GM23248 (cell line): ENCODE measurements around the gene UCP1. TPM values are rescaled to one million over a fixed set of nuclear protein-coding genes. Genes with fewer than 3 reads are reported as not detected.

Source experiments
- DNase-seq: peaks from one replicate; pipeline ENCODE4 v3.0.0-alpha.2; 2015
- H2AFZ ChIP-seq: fragments of 200-600 bp; sonication (generic); 2 replicates; pipeline ENCODE4 v1.6.1; 2016; ENCODE audit warnings: antibody characterized with exemption
- H3F3A ChIP-seq: fragments of 200-600 bp; sonication (generic); 2 replicates; pipeline ENCODE4 v1.6.1; 2016; ENCODE audit warnings: mild to moderate bottlenecking, antibody characterized with exemption, mixed run types; ENCODE audit not compliant: insufficient read depth
- H3K27ac ChIP-seq: fragments of 200-600 bp; sonication (generic); 2 replicates; pipeline ENCODE4 v1.5.1; 2016; ENCODE audit warnings: mild to moderate bottlenecking
- H3K27me3 ChIP-seq: fragments of 200-600 bp; sonication (generic); replicated peaks from 2 replicates; pipeline ENCODE4 v1.6.1; 2016; ENCODE audit warnings: mild to moderate bottlenecking; ENCODE audit not compliant: insufficient read depth
- H3K36me3 ChIP-seq: fragments of 200-600 bp; sonication (generic); 2 replicates; pipeline ENCODE4 v1.6.1; 2016; ENCODE audit warnings: low read depth, mild to moderate bottlenecking
- H3K4me1 ChIP-seq: fragments of 200-600 bp; sonication (generic); 2 replicates; pipeline ENCODE4 v1.6.1; 2016; ENCODE audit warnings: mild to moderate bottlenecking; ENCODE audit not compliant: insufficient read depth
- H3K4me2 ChIP-seq: fragments of 200-600 bp; sonication (generic); one replicate; pipeline ENCODE4 v1.6.1; 2016; ENCODE audit warnings: mild to moderate bottlenecking; ENCODE audit not compliant: unreplicated experiment
- H3K4me3 ChIP-seq: fragments of 200-600 bp; sonication (generic); 2 replicates; pipeline ENCODE4 v1.5.1; 2016; ENCODE audit warnings: mild to moderate bottlenecking
- H3K79me2 ChIP-seq: fragments of 200-600 bp; sonication (generic); 2 replicates; pipeline ENCODE4 v1.6.1; 2016; ENCODE audit warnings: mild to moderate bottlenecking; ENCODE audit not compliant: insufficient read depth
- H3K9ac ChIP-seq: fragments of 200-600 bp; sonication (generic); 2 replicates; pipeline ENCODE4 v1.6.1; 2016; ENCODE audit warnings: mild to moderate bottlenecking
- H3K9me2 ChIP-seq: fragments of 200-600 bp; sonication (generic); 2 replicates; pipeline ENCODE4 v1.6.1; 2016; ENCODE audit warnings: mixed run types, mild to moderate bottlenecking, moderate library complexity; ENCODE audit not compliant: insufficient read depth
- H3K9me3 ChIP-seq: fragments of 200-600 bp; sonication (generic); one replicate; pipeline ENCODE4 v1.6.1; 2017; ENCODE audit warnings: low read depth
- H4K20me1 ChIP-seq: fragments of 200-600 bp; sonication (generic); 2 replicates; pipeline ENCODE4 v1.6.0; 2016; ENCODE audit not compliant: insufficient read depth
- EZH2 ChIP-seq: fragments of 200-600 bp; sonication (generic); IDR thresholded peaks from 2 replicates; pipeline ENCODE4 v1.6.1; 2018; ENCODE audit warnings: antibody characterized with exemption, mild to moderate bottlenecking; ENCODE audit not compliant: insufficient read depth, poor library complexity, severe bottlenecking
- EZH2phosphoT487 ChIP-seq: fragments of 200-600 bp; sonication (generic); IDR thresholded peaks from 2 replicates; pipeline ENCODE4 v1.6.1; 2018; ENCODE audit warnings: antibody characterized with exemption, moderate library complexity, mild to moderate bottlenecking, low read depth; ENCODE audit not compliant: insufficient read depth
- WGBS, 2 experiments: methylation state at CpG; one replicate each; pipeline ENCODE4 v1.1.6; 2015 to 2017; ENCODE audit warnings: low lambda C conversion rate in 2 of 2, low coverage in 1 of 2; ENCODE audit errors: missing lambda C conversion rate in 2 of 2; 5-methylcytosine and 5-hydroxymethylcytosine counted together
- in situ Hi-C: fragments of 300-500 bp; cut with MboI; formaldehyde crosslinking; loops from 2 replicates; pipeline ENCODE4 v1.15.0; 2020
- polyA plus RNA-seq: library from polyadenylated mRNA; unstranded; fragments of >200 nt; fragmentation: Nextera tagmentation; extraction: Ambion mirVana; gene quantifications from 2 replicates; pipeline ENCODE4 v1.2.1, GENCODE V29; 2016
- total RNA-seq: library from RNA; depleted of rRNA; stranded (reverse); fragments of >200 nt; shearing (Covaris generic); gene quantifications from 2 replicates; pipeline ENCODE4 v1.2.3, GENCODE V29; 2014

Gene UCP1
- total and polyA plus RNA-seq, 2 experiments from 2014 or later: not detected

DNA sequence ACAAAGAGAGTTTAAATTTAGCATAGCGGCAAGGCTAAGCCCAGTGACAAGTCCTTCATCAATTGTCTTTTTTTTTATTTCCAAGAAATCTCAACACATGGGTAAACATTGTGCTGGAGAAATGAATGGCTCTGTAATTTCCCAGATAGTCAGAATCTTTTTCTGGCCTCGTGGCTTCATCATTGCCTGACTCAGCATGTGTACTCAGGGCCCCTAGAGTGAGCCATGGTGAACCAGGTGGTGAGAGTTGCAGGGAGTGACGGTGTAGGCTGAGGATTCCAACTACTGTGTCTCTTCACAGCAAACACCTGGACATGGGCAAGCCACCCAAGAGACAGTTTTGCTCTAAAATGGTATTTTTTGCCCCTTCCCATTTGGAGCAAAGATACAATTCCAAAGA is 43.1 kb upstream of the UCP1 start:
- in situ Hi-C loops: loop anchor here (25.0 kb wide), 1 partner anchor 250 kb away; the partner anchor contains the start of gene SCOC
- Histone ChIP-seq H3K9ac (no peak overlapping the region), H3K79me2 (no peaks in the 10 kb centered on the region), H3F3A (no peaks in the 10 kb centered on the region), H3K9me3 (no peaks in the 10 kb centered on the region), H3K9me2 (no peaks in the 10 kb centered on the region), H3K4me2 (no peak overlapping the region), H3K27ac (no peak overlapping the region), H3K4me1 (no peaks in the 10 kb centered on the region), H4K20me1 (no peaks in the 10 kb centered on the region), H2AFZ (no peak overlapping the region), H3K36me3 (no peaks in the 10 kb centered on the region), H3K4me3 (no peak overlapping the region), H3K27me3 (no peaks in the 10 kb centered on the region)
- DNase-seq: peak; percentile 26
- WGBS, 2 experiments: 71 to 74% methylated on average over 3 of the region's 3 CpGs
- TF ChIP-seq EZH2phosphoT487 (no peak), EZH2 (no peak)

DNA sequence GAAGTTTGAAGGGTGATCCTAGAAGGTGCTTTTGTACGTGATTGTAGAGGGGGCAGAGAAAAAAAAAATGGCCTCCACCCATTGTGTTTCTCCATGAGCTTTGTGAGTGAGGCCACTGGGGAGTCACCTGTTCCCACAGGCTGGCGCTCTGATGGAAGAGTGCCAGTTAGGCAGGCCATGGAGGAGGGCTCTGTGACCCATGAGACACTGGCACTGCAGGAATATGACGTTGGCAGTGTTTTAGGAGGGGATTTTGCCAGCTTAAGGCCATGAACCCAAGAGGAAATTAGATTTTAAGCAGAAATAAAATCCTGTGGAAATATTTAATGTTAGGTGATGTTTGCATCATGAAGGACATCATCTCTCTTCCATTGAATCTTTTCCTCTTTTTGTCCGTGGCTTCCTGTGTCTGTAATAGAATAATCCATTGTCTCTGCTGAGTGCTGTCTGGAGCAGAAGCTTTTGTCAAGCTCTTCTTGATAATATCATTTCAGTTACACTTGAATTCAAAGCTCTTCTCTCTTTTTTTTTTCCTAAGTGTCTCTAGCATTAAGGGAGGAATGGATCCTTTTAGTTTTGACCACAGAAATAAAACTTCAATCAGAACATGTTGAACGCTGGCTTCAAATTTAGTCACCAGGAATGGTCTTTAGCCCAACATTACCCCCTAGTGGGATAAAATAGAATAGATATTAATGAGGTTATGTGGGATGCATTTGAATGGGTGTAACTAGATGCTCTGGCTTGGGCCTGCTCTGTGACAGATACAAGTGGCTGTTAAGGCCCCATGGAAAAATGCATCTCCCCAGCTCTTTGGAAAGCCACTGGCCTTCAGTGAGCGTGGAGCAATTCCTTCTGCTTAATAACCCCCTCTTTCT is 41.0 kb upstream of the UCP1 start:
- Histone ChIP-seq H3K4me1 (no peaks in the 10 kb centered on the region), H3F3A (no peaks in the 10 kb centered on the region), H3K79me2 (no peaks in the 10 kb centered on the region), H4K20me1 (no peaks in the 10 kb centered on the region), H3K36me3 (no peaks in the 10 kb centered on the region), H3K27ac (no peak overlapping the region), H3K4me2 (no peak overlapping the region), H3K9me3 (no peaks in the 10 kb centered on the region), H2AFZ (peak overlapping the region; percentile 80), H3K4me3 (no peak overlapping the region), H3K9ac (no peak overlapping the region), H3K27me3 (peaks cover 5% of the 10 kb centered on the region; the same call in 1 of the 2 replicates), H3K9me2 (no peaks in the 10 kb centered on the region)
- no peak for TF ChIP-seq EZH2phosphoT487
- TF ChIP-seq EZH2: no peak
- in situ Hi-C loops: loop anchor here (25.0 kb wide), 1 partner anchor 247 kb away; the partner anchor contains the start of gene SCOC
- DNase-seq: peak; percentile 72
- WGBS, 2 experiments: 18 to 19% methylated on average over 6 of the region's 6 CpGs

DNA sequence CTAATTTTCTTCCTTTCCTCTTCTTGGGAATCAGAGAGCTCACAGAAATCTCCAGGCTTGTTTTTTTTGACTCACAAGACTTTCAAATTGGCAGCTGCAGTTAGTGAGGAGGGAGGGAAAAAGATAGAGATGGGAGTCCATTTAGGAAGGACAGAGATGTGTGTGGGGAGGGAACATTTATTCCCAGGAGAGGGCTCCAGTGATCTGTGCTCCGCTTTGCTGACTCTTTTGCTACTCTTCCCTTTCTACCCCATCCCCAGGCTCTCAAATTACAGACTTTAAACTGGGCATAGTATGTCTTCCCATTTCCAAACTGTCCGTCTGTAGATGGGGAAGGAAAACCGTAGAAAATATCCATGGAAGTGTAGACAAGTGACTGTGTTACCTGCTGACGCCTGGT is 39.1 kb upstream of the UCP1 start:
- no peak overlapping the region for H3K27ac ChIP-seq
- no peaks in the 10 kb centered on the region for H3K79me2 ChIP-seq
- no peaks in the 10 kb centered on the region for H3K9me2 ChIP-seq
- no peak for TF ChIP-seq EZH2
- no peak for TF ChIP-seq EZH2phosphoT487
- H3F3A ChIP-seq: no peaks in the 10 kb centered on the region
- in situ Hi-C loops: loop anchor here (25.0 kb wide), 1 partner anchor 246 kb away; the partner anchor contains the start of gene SCOC
- H4K20me1 ChIP-seq: no peaks in the 10 kb centered on the region
- H3K4me2 ChIP-seq: no peak overlapping the region
- no peaks in the 10 kb centered on the region for H3K9me3 ChIP-seq
- no peaks in the 10 kb centered on the region for H3K4me1 ChIP-seq
- WGBS, 2 experiments: 77 to 93% methylated on average over 4 of the region's 4 CpGs
- no peak overlapping the region for H3K4me3 ChIP-seq
- no peak overlapping the region for H3K9ac ChIP-seq
- peaks cover 5% of the 10 kb centered on the region; the same call in 1 of the 2 replicates for H3K27me3 ChIP-seq
- DNase-seq: no peak
- no peak overlapping the region for H2AFZ ChIP-seq
- H3K36me3 ChIP-seq: no peaks in the 10 kb centered on the region

DNA sequence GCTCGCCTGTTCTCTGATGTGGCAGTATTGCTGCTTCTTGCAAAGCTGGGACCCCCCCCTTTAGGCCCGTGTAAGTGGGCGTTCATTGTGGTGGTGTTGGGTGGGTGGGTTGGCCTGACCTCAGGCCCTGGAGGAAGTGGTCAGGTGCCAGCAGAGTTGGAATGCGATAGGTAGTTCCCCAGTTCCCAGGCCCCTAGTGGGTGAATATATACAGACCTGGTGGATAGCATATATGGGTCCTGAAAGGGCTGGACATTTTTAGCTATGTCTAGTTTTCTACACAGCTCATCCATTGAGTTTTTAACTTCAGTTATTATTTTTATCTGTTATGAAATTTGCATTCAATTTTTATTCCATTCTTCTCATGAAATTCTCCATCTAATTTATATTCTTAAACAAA is 35.8 kb upstream of the UCP1 start:
- peaks cover 32% of the 10 kb centered on the region for H3K27me3 ChIP-seq
- in situ Hi-C loops: loop anchor here (25.0 kb wide), 1 partner anchor 242 kb away; the partner anchor contains the start of gene SCOC
- H4K20me1 ChIP-seq: no peaks in the 10 kb centered on the region
- H3K9me3 ChIP-seq: no peaks in the 10 kb centered on the region
- TF ChIP-seq EZH2 (no peak), EZH2phosphoT487 (no peak)
- H3K27ac ChIP-seq: no peak overlapping the region
- H3K4me1 ChIP-seq: no peaks in the 10 kb centered on the region
- H3K36me3 ChIP-seq: no peaks in the 10 kb centered on the region
- H3K79me2 ChIP-seq: no peaks in the 10 kb centered on the region
- H3K4me2 ChIP-seq: no peak overlapping the region
- 78 to 87% methylated on average over 4 of the region's 4 CpGs for WGBS, 2 experiments
- H3K9ac ChIP-seq: no peak overlapping the region
- no peak overlapping the region for H2AFZ ChIP-seq
- no peak overlapping the region for H3K4me3 ChIP-seq
- DNase-seq: no peak
- H3K9me2 ChIP-seq: no peaks in the 10 kb centered on the region
- no peaks in the 10 kb centered on the region for H3F3A ChIP-seq
